Germinal center (tissue), 1 donor: ENCODE measurements around the gene LYRM9.
"Not testable (repeated sequence)": the region's sequence is repeated elsewhere in the genome, so short reads cannot be mapped to it uniquely, and the experiment has no call there.

Experiments used
- DNase-seq: peaks from one replicate; pipeline ENCODE4 v3.0.0; 2012; ENCODE audit warnings: mixed read lengths, low spot score

The LYRM9 gene

GRCh38 chr17:27906226-27906580, 13.0 kb upstream of the LYRM9 start:
- no peak for DNase-seq

DNA sequence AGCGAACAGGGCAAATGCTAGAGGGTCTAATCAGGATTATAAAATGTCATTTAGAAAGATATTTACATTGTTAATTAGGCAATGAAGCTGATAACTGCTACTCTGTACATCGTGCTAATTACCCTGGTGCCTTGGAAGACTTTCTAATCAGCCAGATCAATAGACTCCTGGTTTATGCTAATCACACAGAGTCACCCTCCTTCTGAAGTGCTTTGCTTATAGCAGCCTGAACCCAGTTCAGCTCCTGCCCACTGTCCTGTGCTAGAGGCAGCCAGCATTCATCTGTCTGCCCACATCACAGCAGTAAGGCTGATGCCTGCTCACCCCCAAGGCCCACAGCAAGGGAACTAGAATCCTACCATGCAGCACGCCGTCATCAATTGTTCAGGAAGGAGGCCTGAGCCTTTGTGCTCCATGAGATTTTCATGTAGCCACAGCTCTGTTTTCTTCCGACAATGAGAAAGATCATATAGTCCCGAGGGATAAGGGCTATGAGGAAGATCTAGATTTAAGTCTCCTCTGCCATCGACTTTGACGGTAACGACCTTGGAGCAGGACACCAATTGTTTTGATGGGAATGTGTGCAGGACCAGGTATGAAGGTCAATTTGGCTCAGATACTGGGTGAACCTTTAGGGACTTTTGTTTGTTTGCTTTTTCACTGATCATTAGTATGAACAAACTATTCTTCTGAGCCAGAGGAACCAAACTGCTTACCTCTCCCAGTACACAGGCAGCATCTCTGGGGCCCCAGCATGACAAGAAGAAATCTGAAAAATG, 12.5 kb upstream of the LYRM9 start:
- no peak for DNase-seq

DNA sequence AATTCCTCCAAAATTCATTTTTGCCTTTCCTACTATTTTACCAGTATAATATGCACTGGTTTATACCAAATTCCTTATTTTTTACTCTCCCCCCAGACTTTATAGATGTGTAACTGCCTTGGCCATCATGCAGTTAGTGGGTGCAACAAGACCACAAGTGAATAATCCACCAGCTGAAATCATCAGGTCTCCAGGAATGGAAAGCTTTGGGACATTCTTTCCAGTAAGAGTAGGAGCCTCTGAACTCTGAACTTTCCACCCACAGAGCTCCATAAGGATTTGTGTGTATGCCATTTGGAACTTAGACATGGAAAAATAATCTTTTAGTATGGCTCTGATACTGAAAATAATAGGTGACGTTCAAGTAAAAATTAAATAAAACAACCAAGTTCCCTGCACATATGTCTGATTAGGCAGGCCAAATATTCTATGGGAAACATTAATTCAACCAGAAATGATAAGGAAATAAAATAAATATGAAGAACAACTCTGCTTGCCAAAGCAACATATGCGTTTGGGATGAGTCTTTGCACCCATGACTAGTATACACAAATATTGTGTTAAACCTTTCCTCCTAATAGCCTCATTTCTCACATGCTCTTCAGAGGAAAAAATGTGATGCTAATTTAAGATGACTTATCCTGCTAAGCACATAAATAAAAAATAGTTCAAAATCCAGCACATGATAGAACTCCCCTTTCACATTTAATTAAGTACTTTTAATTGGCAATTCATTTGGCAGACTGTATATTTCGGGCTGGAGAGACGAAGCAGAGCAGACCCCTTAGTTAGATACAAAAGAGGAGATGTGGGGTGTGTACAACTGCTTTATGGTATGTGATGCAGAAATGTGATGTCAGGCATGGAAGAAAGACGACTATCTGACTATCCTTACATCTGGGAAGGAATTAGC, 11.6 kb upstream of the LYRM9 start:
- DNase-seq = no peak

DNA sequence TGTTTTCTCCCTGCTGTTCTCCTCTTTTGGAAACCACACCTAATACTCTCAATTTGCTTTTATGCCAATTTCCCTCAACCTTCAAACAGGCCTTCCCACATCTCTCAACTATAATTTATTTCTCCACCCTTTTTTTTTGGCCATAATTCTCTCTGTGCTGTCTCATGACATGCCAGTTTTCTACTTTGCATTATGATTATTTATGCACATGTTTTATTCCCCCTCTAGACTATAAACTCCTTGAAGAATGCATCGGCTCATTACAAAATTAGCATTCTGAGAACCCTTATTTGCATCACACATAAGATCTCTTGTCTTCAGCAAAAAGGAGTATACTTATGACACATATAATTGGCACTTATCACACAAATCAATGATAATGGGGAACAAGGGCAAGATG, 10.9 kb upstream of the LYRM9 start:
- DNase-seq = no peak

DNA sequence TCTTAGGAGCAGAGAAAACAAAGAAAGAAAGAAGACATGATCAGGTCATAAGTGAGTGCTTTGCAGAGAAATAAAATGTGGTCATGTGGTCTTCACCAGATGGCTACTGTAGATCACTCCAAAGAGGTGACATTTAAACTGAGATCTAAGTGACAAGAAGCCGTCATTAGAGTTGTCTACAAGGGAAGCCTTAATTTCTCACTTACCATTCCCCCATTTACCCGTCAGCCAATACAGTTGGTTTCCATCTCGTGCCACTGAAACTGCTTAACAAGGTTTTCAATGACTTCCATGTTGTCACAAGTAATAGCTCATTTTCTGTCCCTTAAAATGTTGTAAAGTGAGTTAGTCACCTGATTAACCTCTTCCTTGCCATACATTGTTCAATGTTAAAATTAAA, 6.4 kb upstream of the LYRM9 start:
- DNase-seq = no peak

DNA sequence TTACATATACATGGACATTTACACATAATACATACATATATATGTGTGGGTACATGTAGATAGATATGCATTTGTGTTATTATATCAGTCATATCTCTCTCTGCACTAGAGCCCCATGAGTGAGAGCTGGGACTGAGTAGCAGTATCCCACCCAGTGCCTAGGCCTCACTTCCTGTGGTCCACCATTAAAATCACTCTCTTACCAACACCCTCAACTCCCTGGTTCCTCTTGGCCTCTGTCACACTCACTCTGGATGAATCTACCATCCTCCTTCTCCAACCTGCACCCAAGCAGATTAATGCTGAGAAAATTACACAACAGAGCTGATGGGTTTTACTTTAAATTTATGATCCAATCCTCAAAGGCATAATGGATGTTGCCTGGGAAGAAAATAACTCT, 4.9 kb upstream of the LYRM9 start:
- DNase-seq = no peak

DNA sequence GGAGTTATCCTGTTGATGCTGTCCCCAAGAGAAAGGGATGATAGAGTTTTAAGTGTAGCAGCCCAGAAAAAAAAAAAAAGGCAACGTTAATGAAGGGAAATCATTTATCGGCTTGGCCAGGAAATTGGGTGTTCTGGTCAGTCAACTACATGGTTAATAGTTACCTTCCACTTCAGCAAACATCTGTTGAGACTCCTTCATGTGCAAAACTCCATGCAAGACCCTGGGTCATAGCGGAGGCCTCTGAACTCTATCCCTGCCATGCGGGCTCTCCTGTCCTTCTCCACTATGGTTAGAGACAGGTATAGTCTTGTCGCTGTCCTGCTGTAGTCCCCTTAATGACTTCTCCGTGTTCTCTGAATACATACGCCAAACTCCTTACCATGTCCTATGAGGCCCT, 3.5 kb upstream of the LYRM9 start:
- DNase-seq = no peak

DNA sequence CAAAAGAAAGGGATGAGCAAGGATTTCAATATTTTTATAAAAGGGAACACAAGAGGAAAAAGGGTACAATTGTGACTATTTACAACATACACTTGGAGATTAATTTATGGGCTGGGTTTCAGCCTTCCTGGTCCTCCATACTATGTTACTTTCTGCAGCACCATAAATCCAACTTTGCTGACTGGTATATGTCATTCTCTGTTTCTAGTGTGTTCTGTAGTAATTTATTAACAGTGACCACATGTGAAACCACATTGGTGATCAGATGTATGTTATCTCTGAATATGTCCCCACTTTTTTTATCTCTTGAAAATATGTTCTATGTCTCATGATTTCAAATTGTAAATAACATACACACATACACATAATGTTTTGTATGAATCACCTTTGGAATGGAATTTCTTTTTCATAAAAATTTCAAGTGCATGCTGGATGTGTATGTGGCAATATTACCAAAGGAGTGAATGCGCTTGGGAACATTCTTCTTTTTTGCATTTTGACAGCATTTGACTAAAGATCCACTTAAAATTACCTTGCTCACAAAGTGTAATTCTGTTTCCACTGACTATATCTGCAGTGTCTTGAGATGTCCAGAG, 2.9 kb upstream of the LYRM9 start:
- no peak for DNase-seq

DNA sequence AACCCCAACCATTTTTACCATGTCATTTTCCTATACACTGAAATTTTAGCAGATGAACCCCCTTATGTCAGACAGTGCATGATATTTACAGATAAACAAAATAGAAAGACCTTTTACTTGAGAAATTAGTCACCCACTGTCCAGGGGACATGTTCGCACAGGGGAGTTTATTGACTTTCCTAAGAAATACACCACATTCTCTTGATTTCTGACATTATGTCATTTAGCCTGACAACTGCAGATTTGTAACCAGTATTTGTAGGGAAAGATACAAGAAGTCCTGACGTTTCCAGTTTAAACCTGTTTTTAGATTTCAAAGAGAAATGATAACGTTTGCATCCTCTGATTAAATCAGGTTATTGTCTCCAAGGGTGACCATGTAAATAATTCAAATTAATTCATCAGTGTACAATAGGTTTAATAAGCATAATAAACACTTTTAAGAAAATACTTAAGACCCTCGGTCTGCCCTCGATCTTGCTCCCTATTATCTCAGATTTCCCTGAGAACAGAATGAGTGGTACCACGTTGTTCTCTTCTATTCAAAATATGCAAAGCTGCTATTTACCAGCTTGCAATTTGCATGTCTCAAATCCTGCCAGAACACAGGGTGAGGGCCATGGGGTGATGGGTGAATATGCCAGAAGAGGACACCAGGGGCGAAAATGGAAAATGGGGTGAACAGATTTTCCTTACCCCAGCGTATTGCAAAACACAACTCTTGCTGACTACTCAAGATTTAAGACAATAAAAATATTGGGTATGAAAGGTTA, 2.1 kb upstream of the LYRM9 start:
- DNase-seq = no peak

- DNase-seq = no peak
Measured at GRCh38 chr17:27893841-27894503, 807 bp upstream of the LYRM9 start.

DNA sequence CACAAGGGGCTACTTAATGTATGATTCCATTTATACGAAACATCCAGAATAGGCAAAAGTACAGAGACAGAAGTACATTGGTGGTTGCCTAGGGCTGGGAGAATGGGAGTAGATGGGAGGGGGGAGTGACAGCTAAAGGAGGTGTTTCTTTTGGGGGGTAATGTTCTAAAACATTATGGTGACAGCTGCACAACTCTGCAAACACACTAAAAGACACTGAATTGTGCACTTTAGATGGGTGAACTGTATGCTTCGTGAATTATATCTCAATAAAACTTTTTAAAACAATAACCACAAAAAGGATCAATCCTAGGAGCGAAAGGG, 661 bp downstream of the LYRM9 start:
- DNase-seq = no peak

GRCh38 chr17:27891841-27892240, 1.3 kb downstream of the LYRM9 start:
- no peak for DNase-seq

DNA sequence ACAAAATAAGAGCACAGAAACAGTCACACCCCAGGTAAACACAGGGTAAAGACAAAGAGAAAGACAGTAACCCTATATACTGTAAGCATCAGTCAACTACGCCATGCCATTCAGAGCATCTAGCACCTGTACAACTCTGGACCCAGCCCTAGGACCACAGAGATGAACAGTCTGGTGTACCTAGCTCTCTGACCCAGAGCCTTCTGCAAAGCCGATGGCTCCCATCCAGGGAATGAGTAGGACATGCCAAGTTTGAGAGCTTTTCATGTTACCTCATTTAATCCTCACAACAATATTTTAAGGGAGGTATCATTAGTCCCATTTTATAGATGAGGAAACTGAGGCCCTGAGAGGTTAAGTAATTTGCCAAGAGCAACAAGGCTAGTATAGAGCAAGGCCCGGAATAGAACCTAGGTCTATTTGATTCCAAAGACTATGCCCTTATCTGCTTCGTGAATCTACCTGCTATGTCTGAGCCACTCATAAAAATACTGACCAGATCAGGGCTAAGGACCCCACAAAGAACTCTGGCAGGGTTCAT, 3.4 kb downstream of the LYRM9 start:
- no peak for DNase-seq

DNA sequence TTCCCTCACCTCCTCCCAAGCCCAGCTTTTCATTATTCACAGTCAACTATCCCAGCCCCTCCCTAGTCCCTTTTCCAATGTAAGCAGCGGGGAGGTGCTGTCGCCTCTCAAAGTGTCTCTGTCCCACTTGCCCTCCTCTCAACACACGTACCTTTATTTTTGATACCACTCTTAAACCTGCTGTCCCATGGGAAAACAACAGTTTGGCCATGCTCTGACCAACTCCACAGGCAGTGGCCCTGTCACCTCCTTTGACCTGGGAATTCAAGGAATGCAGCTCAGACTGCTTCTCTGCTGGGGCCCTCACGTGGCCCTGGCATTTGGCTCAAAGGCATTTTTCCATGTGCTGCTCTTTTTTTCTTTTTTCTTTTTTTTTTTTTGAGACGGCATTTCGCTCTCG, 4.2 kb downstream of the LYRM9 start:
- DNase-seq = no peak

- no peak for DNase-seq
Measured at GRCh38 chr17:27888067-27888466, 5.1 kb downstream of the LYRM9 start.

DNA sequence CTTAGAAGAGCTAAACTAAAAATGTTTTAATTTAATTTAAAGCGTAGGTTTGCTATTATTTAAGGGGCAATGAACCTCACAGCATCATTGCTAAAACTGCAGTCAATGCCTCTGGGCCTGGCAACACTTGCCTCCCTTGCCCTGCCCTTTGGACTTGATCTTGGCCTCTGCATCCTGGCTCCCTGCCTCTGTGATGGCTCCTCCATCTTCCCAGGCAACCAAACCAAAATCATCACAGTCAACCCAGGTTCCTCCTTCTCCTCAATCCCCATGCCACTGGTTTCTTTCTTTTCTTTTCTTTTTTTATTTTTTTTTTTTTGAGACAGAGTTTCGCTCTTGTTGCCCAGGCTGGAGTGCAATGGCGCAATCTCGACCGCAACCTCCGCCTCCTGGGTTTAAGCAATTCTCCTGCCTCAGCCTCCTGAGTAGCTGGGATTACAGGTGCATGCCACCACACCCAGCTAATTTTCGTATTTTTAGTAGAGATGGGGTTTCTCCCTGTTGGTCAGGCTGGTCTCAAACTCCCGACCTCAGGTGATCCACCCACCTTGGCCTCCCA, 6.7 kb downstream of the LYRM9 start:
- DNase-seq = not testable (repeated sequence)

DNA sequence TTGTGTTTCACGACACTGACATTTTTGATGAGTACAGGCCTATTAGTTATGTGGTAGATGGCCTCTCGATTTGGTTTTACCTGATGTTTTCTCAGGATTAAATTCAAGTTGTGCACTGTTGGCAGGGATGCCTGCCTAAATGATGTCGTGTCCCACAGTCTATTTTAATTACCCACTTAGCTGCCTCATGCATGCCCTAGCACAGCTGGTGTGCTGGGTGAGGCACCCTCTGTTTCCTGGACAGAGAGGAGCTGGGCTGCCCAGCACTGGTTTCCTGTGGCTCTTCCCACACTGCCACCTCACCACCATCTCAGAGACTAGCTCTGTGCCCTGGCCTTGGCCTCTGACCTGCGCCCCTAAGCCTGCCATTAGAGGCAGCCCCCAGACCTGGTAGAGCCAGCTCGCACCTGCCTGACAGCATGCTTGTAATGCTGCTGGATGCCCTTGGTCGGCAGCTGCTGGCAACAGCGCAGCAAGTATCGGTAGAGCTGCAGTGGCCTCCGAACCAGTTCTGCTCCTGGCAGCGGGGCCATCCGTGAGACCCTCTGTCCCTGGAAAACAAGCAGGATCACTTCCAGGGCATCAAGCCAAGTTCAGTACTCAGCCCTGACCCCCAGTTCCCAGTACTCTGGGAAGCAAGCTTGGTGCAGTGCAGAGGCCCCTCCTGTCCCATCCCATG, 10.9 kb downstream of the LYRM9 start:
- no peak for DNase-seq

- DNase-seq = peak; percentile 69
Measured at GRCh38 chr17:27879987-27880608, 13.1 kb downstream of the LYRM9 start.

DNA sequence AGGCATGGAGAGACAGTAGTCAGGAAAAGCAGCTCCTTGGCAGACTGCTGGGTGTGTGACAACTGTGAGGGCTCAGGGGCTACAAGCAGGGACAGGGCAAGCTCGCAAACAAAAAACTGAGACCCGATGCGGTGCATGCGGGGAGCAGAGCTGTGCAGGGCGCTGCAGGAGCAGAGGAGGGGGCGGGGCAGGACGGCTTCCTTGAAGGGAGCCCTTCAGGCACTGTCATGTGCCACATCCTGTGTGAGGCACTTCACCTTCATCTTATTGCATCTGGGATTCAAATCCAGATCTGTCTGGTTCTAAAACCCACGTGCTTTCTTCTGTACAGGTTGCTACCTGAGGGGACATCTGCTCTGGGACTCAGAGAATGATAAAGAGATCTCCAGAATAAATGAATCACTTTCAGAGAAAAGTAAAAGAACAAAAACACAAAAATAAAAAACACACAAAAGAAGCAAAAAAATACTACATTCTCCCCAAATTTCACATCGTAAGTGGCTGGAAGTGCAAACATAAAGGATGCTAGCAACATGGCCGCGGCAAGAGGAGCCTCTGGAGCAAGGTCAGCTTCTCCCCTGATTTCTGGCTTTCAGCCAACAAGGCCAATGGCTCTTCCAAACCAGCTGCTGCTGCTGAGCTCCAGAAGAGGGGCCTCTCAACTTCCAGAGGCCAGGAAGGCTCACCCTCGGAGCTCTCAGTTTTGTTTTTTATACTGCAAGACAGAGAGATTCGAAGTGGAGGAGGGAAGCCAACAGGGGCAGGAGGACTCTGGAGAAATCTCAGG, 14.2 kb downstream of the LYRM9 start:
- no peak for DNase-seq
